NOMO-1 (cell line): ENCODE measurements around the gene HOXB7.

Source experiments
- DNase-seq, 2 experiments: peaks; one replicate each; lab custom pipeline; 2025; ENCODE audit not compliant: unreplicated experiment in 2 of 2; lab: John Stamatoyannopoulos, UW

HOXB7 gene

DNA sequence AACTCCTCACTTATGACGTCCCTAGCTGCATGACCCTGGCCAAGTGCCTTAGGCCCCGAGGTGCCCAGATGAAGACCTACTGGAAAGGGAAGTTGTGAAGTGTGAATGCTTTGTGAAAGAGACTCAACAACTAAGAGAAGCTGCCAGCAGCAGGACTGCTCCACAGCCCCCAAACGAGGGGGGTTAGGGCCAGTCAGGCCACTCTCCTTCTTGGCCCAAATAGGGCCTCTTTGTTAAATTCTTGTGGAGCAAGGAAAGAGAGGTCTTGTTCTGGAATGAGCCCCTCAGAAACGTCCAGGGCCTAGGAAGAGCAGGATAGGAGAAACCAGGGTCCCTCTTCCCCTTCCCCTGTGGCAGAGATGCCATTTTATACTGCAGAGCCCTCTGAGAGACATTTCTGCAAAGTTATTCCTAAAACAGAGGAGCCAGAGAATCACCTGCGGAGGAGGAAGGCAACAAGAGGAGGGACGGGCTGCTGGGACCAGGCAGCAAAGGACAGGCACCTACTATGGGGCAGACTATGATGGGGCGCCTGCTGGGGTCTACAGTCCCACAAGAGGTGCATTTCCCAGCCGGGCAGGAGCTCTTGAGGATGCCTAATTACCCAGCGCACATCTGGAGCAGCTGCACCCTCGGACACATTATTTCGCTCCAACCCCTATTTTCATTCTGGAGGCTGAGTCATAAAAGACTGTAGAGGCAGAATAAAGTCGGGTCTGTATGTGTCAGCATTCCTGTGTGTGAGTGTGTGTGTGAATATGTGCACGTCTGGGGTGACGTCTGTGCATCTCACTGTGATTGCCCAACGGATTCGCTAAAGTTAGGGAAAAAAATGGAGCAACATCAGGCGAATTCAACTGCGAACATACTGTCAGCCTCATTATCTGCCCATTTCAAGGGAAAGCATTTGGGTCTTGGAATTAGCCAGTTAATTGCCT lies 26.8 kb upstream of the HOXB7 start:
- no peak for DNase-seq

DNA sequence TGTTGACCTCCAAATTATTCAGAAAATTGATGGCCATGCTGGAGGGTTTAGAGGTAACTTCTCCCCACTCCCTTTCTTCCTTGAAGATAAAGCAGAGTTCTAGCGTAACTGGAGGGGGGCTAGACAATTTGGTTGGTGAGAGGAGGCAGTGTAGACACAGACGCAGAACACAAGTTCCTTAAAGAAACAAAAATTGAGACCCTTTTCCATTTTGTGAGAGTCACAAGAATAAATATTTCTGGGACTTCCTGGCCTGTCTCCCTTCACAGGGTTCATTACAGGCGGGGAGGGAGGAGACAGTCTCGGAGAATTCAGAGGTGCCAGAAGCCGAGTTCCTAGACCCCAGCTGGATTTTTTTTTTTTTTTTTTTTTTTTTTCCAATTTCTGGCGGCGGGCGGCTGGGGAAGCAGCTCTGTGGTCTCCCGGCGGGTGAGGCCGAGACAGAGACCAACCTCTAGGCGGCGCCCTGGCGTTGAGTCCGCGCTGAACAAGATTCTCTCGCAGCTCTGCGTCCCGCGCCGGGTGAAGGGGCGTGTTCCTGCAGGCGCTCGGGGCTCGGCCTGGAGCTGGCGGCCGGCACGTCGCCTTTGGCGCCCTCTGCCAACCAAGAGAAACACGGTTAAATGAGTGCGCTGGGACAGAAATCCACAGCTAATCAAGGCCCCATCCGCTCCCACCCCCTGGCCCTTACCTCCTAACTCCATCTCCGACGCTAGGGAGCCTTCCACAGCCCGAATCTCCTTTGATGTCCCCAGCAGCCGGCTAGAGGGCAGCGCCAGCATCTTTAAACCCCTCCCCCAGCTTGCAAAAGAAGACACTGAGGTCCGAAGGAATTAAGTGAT lies 25.6 kb upstream of the HOXB7 start:
- DNase-seq = peak; percentile 53 to 73

DNA sequence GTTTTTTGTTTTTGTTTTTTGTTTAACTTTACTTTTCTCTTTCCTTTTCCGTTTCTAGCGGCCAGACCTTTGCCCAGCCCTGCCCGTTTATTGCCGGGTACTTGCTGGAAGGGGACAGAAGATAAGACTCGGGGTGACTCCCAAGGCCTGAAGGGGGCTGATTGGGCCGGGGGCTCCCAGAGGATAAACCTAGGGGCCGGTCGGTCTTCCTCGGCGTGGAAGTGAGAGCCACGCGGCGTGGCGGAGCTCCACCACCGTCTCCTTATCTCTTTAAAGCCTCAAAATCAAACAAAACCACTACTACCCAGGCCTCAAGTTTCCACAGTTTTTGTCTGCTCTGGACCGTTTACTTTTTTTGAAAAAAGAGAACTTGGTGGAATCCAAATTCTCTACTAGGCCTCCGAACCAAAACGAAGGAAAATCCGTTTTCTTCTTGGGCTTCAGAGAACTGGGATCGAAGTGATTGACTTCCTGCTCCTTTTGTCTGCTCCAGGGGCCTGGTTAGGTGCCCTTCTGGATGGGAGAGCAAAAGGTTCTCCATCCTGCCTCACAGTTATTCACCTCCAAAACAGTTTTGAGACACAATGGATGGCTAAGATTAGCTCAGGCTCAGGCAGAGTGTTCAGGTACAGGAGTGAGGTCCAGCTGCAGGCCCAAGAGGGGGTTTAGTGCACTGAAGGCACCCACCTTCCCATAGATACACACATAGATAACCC lies 23.8 kb upstream of the HOXB7 start:
- DNase-seq = no peak

DNA sequence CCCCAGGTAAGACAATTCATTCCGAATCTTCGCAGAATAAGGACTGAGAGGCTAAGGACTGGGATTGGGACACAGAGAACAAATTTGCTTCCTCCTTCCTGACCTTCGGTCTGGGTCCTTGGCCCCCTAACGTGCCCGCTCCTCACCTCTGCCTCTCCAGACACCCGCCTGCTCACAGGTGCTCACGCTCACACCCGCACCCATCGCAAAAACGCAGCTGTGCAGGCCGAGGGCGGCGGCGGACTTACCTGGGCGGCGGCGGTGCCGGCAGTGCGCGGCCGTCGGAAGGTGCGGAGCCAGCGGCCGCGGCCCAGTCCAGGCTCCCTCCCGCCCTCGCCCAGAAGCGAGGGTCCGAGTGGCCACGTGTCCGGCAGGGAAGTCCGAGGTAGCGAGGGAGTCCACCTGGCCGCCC lies 22.5 kb upstream of the HOXB7 start:
- no peak for DNase-seq

DNA sequence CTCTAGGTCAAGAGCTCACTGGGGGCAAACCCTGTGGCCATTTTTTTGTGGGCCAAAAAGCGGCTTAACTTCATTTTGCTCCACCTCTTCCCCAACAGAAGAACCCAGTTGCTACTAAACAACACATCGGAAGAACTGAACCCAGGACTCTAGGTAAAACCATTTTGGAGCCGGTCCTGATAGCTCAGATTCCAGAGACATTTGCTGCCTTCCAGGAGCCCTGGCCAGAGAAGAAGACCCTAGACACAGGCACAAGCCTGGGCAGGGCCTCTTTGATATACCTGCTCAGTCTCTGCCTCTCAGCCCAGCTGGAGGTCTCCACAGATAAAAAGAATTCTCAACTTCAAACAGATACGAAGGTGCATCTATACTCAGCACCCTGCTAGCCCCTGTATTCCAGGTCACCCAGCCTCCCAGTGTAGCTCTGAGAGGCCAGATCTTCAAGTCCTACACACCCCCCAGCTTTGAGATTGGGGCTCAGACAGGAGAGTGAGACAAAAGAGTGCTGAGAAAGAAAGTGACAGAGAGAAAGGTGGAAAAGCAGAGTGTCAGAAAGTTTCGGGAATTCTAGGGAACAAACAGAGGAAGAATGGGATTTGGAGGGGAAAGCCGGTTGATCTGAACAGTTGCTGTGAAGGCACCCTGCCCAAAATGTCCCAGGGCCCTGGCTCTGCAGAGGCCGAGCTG lies 21.9 kb upstream of the HOXB7 start:
- no peak for DNase-seq

DNA sequence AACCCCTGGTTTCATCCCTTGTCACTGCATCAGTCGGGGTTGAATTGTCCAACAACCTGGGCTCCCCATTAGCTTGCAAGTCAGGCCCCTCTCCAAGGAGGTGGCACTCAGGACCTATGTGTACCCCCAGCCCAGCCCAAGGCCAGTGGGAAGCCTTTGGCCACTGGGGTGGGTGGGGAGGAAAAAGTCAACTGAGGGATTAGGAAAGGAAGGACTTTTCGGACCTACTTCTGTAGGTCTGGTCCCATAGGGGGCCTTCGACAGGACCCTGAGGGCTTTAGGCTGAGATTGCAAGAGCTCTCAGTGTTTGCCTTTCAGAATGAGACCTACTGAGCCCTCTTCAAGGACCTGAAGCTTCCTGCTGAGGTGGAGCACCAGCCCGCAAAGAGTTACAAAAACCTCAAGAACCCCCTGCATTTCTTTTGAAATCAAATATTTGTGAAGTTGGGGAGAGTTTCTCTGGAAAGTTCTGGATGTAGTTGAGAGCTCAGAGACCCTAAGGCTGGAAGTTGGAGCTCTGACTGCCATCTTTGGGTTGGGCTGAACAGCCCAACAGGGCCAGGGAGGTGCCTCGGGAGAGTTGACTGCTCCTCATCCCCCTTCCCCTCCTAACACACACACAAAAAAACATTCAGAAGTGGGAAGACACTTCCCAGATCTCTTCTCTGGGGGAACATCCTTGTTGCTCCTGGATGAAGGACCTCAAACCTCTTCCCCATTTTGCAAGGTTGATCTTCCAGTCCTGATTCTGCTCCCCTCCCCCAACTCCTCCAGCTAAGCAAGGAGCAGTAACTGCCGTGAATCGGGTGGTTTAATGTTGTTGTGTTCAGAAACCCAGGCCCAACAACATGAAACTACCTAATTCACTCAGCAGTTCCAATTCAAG lies 21.1 kb upstream of the HOXB7 start:
- no peak for DNase-seq

DNA sequence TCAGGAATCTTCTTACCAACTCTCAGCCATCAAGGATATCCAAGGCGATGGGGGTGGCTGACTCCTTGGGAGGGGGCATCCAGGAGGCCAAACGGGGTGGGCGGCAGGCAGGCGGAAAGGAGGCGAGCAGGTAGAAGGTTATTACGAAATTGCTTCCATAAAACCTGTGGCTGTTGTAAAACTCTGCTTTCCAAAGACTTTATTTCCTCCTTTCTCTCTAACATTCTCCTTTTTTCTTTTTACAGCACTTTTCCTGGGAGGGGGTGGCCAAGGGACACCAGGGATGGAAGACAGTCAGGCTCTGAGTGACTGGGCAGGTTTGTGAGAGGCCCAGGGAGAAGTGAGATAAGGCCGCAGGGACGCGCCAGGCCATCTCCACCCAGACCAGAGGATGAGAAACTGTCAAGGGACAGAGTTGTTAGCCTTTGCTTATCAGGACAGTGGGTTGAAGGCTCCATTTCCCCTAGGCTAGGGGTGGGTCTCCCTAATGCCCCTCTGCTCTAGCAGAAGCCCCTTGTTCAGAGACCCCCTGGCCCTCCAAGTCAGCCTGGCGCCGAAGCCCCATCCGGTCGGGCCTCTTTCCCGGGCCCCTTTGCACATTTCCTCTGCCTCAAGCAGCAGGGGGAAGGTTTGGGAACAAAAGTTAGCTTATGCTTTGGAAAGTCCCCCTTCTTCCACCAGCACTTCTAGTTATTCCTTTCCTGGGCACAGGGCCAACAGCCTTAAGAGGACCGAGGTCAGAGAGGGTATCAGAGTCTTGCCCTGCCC lies 20.3 kb upstream of the HOXB7 start:
- no peak for DNase-seq

DNA sequence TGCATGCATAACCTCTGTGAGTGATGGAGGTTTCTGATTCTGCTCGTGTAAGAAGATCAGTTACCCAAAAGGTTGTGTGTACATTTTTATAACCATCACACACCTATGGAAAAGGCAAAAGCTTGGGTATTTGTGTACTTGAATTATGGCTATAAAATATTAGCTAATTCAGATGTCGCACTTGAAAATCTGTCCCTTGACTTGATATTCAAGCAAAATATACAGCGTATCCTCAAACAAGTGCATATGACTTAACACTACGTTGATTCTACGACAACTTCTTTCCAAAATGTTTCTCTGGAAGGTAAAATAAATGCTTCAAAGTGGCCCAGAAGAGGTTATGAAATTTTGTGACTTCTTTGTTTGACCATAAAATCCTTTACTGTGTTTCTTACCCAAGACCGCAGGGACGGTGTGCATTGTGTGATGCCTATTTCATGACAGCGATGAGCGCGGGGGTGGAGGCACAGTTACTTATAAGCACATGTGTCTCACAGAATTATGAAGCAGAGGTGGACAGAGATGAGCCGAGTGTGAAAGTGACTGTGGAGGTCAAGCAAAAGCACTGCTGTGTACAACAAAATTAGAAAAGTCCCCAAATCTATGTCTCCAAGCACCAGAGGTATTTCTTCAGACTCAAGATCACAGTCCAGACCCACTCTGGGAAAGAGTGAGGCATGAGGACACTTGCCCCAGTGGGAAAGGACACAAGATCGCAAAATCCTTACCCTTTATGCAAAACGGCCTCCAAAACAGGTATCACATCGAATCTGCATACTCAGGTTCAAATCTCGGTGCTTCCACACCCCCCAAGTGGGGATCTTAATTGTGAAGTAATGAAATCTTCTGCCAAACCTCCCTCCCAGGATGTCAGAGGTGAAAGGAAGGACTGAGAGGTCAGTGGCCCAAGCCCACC lies 19.4 kb upstream of the HOXB7 start:
- no peak for DNase-seq

DNA sequence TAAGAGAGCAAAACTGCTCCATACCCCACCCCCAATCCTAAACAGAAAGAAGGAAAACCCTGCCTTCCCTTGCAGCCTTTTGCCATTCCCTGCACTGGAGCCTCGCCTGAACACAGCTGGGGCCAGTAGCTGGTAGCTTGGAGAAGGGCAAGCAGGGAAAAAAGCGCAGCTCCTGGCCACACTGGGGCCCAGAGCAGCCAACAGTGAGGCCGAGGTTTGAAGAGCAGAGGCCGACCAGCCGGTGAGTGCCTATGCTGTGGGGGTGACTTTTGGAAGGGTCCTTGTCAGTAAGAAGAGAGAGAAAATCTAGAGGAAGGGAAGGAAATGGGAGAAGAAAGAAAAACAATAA lies 18.6 kb upstream of the HOXB7 start:
- no peak for DNase-seq

DNA sequence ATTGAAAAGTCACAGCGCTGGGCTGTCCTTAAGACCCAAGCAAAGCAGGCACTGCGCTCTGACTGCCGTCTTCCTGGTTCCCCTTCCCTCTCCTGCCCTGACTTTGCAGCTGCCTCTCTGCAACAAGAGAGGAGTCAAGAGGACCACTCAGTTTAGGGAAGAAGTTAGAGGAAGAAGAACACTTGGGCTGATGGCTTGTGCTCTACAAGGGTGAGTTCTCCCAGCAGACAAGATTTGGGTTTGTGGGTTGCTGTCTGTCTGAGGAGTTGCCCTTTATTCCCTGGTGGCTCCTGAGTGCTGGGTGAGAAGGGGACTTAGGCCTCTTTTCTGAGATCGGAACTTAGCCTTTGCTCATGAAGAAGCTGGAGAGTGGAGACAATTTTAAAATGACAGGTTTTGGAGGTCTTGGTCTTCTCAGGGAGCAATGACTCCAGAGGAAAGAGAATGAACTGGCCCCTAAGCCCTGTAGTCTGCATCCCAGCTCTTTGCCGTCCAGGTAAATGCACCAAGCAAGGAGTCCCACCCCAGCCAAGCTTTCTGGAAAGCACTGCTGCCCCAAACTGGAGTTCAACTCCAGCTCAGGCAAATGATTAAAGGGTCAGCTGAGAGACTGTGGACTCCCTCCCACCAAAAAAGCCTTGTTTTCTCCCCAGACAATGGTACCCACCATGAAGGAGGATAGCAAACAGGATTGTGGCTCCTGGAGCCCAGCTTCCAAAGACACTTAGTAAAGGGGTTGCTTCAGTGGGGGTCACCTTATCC lies 18.0 kb upstream of the HOXB7 start:
- no peak for DNase-seq

DNA sequence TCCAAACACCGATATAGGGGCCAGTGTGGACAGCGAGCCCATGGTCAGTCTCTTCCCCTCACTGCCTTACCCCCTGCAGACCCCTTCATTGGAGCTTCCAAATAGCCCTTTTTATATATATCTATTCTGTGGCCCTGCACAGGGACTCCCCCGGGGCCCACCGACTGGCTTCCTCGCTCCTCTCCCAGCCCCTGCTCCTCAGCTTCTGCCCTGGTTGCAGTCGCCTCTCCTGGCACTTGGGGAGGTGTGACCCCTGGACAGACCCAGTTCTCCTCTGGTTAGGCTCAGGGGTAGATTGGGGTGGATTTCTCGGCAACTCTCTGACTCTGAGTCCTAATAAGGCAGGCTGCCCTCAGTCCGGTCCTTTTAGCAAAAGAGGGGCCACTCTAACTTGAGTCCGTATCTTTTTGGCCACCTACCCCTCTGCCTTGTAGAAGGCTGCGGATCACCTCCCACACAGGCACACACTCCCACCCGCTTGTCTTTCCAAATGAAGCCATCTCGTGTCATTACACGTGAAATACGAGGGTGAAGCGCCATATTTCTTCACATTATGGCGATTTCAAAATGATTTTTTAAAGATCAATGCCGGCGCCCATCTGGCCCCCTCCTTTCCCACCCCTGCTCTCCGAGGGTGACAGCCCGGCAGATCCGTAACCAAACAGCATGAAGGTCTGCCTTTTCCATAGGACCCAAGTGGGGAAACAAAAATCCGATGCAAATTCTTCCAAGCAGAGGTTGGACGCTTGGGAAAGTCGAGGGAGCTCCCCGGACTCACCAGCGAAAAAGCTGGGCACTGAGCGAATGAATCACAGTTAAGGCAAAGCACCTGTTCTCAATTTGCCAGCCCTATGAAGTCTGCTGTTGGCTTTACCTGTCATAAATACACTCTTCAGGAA lies 17.1 kb upstream of the HOXB7 start:
- DNase-seq = no peak

DNA sequence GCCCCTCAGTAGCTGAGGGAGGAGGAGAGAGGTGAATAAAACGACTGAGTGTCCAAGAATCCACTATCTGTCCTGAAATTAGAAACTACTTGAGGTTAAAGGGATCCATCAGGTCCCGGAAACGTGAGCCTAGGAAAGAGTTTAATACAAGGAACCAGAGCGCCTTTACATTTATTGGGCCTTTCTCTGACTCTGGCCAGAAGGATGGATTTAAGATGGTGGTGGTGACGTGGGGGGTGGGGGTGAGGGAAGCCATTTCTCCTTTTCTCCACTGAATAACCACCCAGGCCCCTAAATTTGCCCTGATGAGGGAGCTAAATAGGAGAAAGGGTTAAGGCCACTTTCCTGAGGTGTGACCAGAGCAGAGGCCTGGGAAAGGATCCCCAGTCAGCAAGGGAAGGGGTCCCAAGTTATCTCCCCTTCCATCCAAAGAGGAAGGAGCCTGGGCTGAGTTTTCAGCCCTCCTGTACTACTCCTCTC lies 16.3 kb upstream of the HOXB7 start:
- DNase-seq = no peak

DNA sequence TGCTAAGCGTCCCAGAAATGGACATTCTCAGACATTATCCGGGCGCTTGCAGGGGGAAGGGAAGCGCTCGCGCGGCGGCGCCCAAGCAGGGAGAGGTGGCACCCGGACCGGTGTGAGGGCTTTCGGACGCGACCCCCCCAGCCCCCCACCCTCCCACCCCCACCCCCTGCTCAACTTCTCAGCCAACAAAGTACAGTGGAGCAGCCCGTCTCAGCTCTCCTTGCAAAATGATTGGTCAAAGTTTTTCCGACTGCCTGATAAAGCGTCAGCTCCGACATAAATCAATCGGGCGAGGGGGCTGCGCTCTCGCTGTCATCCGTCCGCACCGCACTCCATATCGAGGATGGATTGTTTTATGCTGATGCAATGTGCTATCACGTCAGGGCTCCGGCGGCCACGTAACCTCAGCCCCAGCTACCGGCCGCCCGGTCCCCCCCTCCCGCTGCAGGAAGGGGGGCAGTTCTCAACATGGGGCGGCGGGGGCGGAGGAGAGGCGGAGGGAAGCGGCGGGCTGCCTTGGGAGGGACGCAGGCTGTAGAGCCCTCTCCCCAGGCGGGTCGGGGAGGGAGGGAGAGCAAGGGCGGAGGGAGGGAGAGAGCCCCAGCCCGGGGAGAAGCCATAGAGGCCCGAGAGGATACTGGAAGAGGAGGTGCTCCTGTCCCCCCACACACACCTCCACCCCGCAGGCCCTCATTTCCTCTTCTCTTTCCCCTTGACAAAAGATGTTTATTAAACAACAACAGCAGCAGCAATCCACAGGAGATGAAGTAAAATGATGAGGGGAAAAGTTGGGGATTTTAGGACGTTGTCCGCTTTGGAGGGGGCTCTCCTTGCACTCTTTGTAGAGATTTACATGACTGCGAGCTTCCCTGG lies 15.7 kb upstream of the HOXB7 start, which contains the start of gene HOXB9:
TSS of gene HOXB9 (minus strand) at position 114 of the 873 bp plus-strand sequence. CDS start at position 25, 89 bp downstream.
- no peak for DNase-seq

DNA sequence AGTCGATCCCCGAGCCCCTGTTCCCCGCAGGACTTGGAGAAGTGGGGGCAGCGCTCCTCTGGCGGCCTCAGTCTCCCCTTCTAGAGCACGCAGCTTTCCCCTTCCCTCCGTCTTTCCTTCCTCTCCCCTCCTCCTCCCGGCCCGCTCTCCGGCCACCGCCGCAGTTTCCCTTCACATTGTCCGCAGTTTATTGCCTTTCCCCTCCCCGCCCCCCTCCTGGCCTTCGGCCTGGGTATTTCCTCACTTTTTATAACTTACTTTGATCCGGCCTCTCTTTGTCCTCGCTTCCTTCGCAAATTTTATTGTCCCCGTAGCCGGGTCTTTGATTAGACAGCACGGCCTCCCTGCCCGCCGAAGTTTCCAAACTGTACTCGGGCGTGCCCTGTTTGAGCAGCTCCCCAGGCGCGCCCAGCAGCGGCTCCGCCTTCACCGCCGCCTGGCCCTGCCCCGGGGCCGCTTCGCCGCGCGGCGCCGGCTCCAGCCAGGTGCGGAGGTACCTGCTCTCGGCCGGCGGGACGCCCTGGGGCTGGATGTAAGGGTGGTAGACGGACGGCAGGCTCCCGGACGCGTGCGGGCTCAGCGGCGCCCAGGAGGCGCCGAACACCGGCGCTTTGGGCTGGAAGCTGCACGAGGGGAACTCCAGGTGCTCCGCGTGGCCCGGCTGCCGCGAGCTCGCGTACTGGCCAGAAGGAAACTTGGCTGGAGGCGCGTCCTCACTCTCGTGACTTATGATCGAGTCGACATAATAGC lies 14.9 kb upstream of the HOXB7 start:
- DNase-seq = peak in 1 of 2 experiments; percentile 36
